ENCODE data around the gene ADAMTS15. TPM values are rescaled to one million over a fixed set of nuclear protein-coding genes. Genes with fewer than 3 reads are reported as not detected.

The ADAMTS15 gene
- total RNA-seq, 6 experiments from 2014 or later = 0.19 to 1.1 (median 0.31) TPM; not detected in 1

DNA sequence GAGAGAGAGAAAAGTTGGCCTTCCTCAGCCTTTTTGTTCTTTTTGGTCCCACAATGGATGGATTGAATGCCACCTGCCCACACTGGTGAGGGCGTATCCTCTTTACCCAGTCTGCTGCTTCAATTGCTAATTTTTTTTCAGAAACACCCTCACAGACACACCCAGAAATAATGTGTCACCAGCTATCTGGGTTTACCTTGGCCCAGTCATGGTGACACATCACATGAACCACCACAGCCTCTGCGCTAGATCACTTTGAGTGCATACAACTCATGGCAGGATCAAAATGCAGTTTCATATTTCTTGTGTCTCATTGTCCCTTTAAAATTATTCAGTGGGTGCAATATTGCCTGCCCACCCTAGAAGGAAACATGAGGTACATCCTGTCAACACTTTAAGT is 63.3 kb downstream of the ADAMTS15 start:
- intact Hi-C loops (cut with DNase I) = no loop called here

DNA sequence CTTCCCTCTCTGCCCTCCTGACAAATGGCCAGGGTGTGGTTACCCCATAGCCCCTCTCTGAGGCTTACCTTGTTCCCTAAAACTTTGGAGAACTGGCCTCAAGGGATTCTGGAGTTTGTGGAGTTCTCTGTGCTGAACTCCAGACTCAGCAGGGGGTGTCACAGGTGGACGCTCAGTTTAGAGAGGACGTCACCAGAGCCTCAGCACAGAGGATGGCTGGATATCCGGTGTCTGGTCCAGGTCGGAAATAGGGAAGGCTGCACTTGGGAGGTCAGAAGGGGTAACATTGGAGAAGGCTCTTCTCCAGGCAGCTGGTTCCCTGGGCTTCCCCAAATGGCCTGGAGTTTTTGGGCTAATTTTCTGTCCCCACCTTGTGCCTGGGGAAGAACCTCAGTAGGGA is 64.2 kb downstream of the ADAMTS15 start:
- H3K27me3 ChIP-seq = no peaks in the 10 kb centered on the region
- intact Hi-C loops (cut with DNase I) = no loop called here
- H3K36me3 ChIP-seq = no peaks in the 10 kb centered on the region
- no peak for TF ChIP-seq POLR2A (IDR thresholded peaks at IDR 0.05)
- TF ChIP-seq, protein P1, sequence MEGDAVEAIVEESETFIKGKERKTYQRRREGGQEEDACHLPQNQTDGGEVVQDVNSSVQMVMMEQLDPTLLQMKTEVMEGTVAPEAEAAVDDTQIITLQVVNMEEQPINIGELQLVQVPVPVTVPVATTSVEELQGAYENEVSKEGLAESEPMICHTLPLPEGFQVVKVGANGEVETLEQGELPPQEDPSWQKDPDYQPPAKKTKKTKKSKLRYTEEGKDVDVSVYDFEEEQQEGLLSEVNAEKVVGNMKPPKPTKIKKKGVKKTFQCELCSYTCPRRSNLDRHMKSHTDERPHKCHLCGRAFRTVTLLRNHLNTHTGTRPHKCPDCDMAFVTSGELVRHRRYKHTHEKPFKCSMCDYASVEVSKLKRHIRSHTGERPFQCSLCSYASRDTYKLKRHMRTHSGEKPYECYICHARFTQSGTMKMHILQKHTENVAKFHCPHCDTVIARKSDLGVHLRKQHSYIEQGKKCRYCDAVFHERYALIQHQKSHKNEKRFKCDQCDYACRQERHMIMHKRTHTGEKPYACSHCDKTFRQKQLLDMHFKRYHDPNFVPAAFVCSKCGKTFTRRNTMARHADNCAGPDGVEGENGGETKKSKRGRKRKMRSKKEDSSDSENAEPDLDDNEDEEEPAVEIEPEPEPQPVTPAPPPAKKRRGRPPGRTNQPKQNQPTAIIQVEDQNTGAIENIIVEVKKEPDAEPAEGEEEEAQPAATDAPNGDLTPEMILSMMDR (IDR thresholded peaks at IDR 0.05) = no peak
- no peaks in the 10 kb centered on the region for H3K9me3 ChIP-seq
- no peaks in the 10 kb centered on the region for H3K4me1 ChIP-seq
- DNase-seq = no peak
- WGBS (ENCODE audit: insufficient coverage, low coverage, low lambda C conversion rate, missing lambda C conversion rate) = 51% methylated on average over 4 of the region's 4 CpGs
- H3K4me3 ChIP-seq = no peak overlapping the region
- no peak overlapping the region for H3K27ac ChIP-seq
- ATAC-seq = no peak

More for the DNA sequence above, 63.3 kb downstream of the ADAMTS15 start:
- Histone ChIP-seq H3K36me3 (no peaks in the 10 kb centered on the region), H3K27ac (no peak overlapping the region), H3K27me3 (no peaks in the 10 kb centered on the region), H3K4me1 (no peaks in the 10 kb centered on the region), H3K9me3 (no peaks in the 10 kb centered on the region), H3K4me3 (no peak overlapping the region)
- TF ChIP-seq POLR2A (IDR thresholded peaks at IDR 0.05) = no peak
- ATAC-seq = no peak
- 80% methylated on average over 2 of the region's 2 CpGs for WGBS (ENCODE audit: insufficient coverage, low coverage, low lambda C conversion rate, missing lambda C conversion rate)
- DNase-seq = no peak

DNA sequence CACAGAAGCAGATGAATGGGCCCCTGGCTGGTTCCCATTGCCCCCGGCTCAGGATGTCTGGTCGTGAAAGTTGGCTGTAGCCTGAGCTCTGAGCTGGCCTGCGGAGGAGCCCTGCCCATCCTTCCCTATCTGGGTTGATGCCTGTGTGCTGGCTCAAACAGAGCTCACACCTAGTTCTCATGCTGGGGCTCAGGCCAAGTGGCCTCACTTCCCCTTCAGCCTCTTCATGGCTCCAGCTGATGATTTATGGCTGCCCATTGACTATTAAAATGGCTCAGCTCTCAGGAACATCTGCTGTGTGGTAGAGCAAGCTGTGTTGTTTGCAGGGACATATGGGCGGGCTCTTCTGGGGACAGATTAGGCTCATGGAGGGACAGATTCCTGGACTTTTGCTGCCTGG is 64.7 kb downstream of the ADAMTS15 start:
- Histone ChIP-seq H3K9me3 (no peaks in the 10 kb centered on the region), H3K27ac (no peak overlapping the region), H3K36me3 (no peaks in the 10 kb centered on the region), H3K27me3 (no peaks in the 10 kb centered on the region), H3K4me3 (no peak overlapping the region), H3K4me1 (no peaks in the 10 kb centered on the region)
- no peak for TF ChIP-seq POLR2A (IDR thresholded peaks at IDR 0.05)
- TF ChIP-seq, protein P1 (IDR thresholded peaks at IDR 0.05) = no peak
- ATAC-seq (no peak), DNase-seq (no peak)
- intact Hi-C loops (cut with DNase I) = no loop called here
- no CpG with 5 or more reads among the region's 4 CpGs for WGBS (ENCODE audit: insufficient coverage, low coverage, low lambda C conversion rate, missing lambda C conversion rate)

DNA sequence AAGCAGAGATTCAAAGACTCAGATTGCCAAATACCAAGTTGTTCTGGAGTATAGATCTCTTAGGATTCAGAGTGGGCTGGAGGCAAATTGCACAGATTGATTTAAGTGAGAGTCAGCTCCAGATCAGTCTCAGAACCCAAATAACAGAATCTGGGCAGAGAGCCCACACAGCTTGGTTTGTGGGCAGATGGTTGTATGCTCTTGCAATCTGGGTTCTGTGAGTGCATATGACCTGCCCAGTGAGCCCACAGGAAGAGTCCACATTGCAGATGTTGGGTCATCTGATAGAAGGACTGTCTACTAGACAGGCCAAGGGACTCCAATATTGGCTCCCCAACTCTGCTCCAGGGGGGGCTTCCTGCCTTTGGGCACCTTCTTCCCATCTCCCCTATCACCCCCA is 65.9 kb downstream of the ADAMTS15 start:
- H3K9me3 ChIP-seq = no peaks in the 10 kb centered on the region
- no peak for DNase-seq
- TF ChIP-seq, protein P1 (IDR thresholded peaks at IDR 0.05) = no peak
- no peak for TF ChIP-seq POLR2A (IDR thresholded peaks at IDR 0.05)
- ATAC-seq = no peak
- H3K27me3 ChIP-seq = no peaks in the 10 kb centered on the region
- H3K27ac ChIP-seq = no peak overlapping the region
- no peaks in the 10 kb centered on the region for H3K36me3 ChIP-seq
- H3K4me1 ChIP-seq = no peaks in the 10 kb centered on the region
- H3K4me3 ChIP-seq = no peak overlapping the region
- intact Hi-C loops (cut with DNase I) = no loop called here

DNA sequence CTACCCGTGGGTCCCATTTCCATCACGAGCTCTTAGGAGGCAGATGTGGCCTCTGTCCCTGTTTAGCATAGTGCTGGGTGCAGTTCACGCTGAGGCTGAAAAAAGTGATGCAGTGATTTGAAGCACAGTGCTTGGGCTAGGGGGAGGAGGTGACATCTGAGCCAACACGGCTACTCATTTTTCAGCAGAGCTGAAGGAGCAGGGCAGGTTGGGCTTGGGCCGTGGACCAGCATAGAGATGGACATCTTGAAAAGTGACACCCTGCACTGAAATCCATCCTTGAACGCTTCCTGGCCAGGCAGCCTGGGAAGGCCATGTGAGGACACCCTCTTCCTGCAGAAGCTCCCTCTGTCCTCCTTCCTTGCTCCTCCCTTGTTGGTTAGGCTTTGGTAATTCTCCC is 66.4 kb downstream of the ADAMTS15 start:
- intact Hi-C loops (cut with DNase I) = no loop called here
- no peak for TF ChIP-seq POLR2A (IDR thresholded peaks at IDR 0.05)
- TF ChIP-seq, protein P1 (IDR thresholded peaks at IDR 0.05) = no peak
- DNase-seq (no peak), ATAC-seq (no peak)
- no peak overlapping the region for H3K27ac ChIP-seq
- H3K9me3 ChIP-seq = no peaks in the 10 kb centered on the region
- no peaks in the 10 kb centered on the region for H3K4me1 ChIP-seq
- 51% methylated on average over 2 of the region's 6 CpGs for WGBS (ENCODE audit: insufficient coverage, low coverage, low lambda C conversion rate, missing lambda C conversion rate)
- H3K36me3 ChIP-seq = no peaks in the 10 kb centered on the region
- no peaks in the 10 kb centered on the region for H3K27me3 ChIP-seq
- H3K4me3 ChIP-seq = no peak overlapping the region
